Renal cortex interstitium (tissue), 15 donors: ENCODE data around the gene KCTD17. TPM values are rescaled to one million over a fixed set of nuclear protein-coding genes. Genes with fewer than 3 reads are reported as not detected.

ENCODE experiments used
- DNase-seq, 11 donors: peaks; one replicate each; pipeline ENCODE4 v3.0.0-alpha.2; 2013; ENCODE audit warnings: low read depth in 9 of 11, low spot score in 4 of 11; ENCODE audit errors: extremely low read depth in 1 of 11
- long read RNA-seq, 16 experiments: transcript quantifications; one replicate each; lab custom pipeline, GENCODE V29; 2026
- polyA plus RNA-seq, 3 donors: library from polyadenylated mRNA; unstranded; fragments of 120-200 nt; gene quantifications; one replicate each; pipeline ENCODE4 v1.2.1, GENCODE V29; 2013; ENCODE audit not compliant: insufficient read length in 3 of 3

KCTD17 gene
- polyA plus RNA-seq: 10 to 100 TPM; 20.4 to 34.3 (median 30.7) TPM
- long read RNA-seq, donor 1: 0 reads
- long read RNA-seq, donor 2, partial matches to known transcripts: 0 of 3 reads
- long read RNA-seq, donor 2, other reads (novel, unspliced or antisense): 0 of 3 reads
- long read RNA-seq, donor 3, partial matches to known transcripts: 6 of 9 reads
- long read RNA-seq, donor 3, other reads (novel, unspliced or antisense): 0 of 9 reads
- long read RNA-seq, donor 4, partial matches to known transcripts: 0 of 2 reads
- long read RNA-seq, donor 4, other reads (novel, unspliced or antisense): 0 of 2 reads
- long read RNA-seq, donor 5, partial matches to known transcripts: 5 of 11 reads
- long read RNA-seq, donor 5, other reads (novel, unspliced or antisense): 0 of 11 reads
- long read RNA-seq, donor 6, partial matches to known transcripts: 0 of 3 reads
- long read RNA-seq, donor 6, other reads (novel, unspliced or antisense): 0 of 3 reads
- long read RNA-seq, donor 7, partial matches to known transcripts: 6 of 7 reads
- long read RNA-seq, donor 7, other reads (novel, unspliced or antisense): 0 of 7 reads
- long read RNA-seq, donor 8, partial matches to known transcripts: 0 of 8 reads
- long read RNA-seq, donor 8, other reads (novel, unspliced or antisense): 0 of 8 reads
- long read RNA-seq, donor 9, partial matches to known transcripts: 6 of 10 reads
- long read RNA-seq, donor 9, other reads (novel, unspliced or antisense): 0 of 10 reads
- long read RNA-seq, donor 10, partial matches to known transcripts: 0 of 3 reads
- long read RNA-seq, donor 10, other reads (novel, unspliced or antisense): 0 of 3 reads
- long read RNA-seq, donor 11, partial matches to known transcripts: 0 of 4 reads
- long read RNA-seq, donor 11, other reads (novel, unspliced or antisense): 0 of 4 reads
- long read RNA-seq, donor 12: 0 reads
- long read RNA-seq, donor 13, partial matches to known transcripts: 0 of 5 reads
- long read RNA-seq, donor 13, other reads (novel, unspliced or antisense): 0 of 5 reads
- long read RNA-seq, donor 14, partial matches to known transcripts: 0 of 2 reads
- long read RNA-seq, donor 14, other reads (novel, unspliced or antisense): 0 of 2 reads
- long read RNA-seq, donor 15, partial matches to known transcripts: 0 of 3 reads
- long read RNA-seq, donor 15, other reads (novel, unspliced or antisense): 0 of 3 reads
- long read RNA-seq, donor 16, partial matches to known transcripts: 5 of 15 reads
- long read RNA-seq, donor 16, other reads (novel, unspliced or antisense): 0 of 15 reads

- peak in 5 of 11 donors; percentile 46 to 61 (median 51) for DNase-seq
Observed at GRCh38 chr22:37051391-37052385, at the start of gene KCTD17. KCTD17 (plus strand) TSS chr22:37051742; CDS start chr22:37051761, 19 bp downstream.

- DNase-seq: no peak
Observed at GRCh38 chr22:37001826-37002225, 49.7 kb upstream of the KCTD17 start.

- no peak for DNase-seq
Observed at GRCh38 chr22:37002633-37003032, 48.9 kb upstream of the KCTD17 start.

GRCh38 chr22:37007651-37008050 is 43.9 kb upstream of the KCTD17 start:
- DNase-seq: no peak

GRCh38 chr22:37008365-37008764 is 43.2 kb upstream of the KCTD17 start:
- DNase-seq: no peak

- no peak for DNase-seq
Observed at GRCh38 chr22:37009490-37009889, 42.1 kb upstream of the KCTD17 start.

GRCh38 chr22:37010174-37010573 is 41.4 kb upstream of the KCTD17 start:
- DNase-seq: no peak

GRCh38 chr22:37010976-37011375 is 40.6 kb upstream of the KCTD17 start:
- DNase-seq: no peak

GRCh38 chr22:37011472-37011871 is 40.1 kb upstream of the KCTD17 start:
- no peak for DNase-seq

- no peak for DNase-seq
Observed at GRCh38 chr22:37012262-37012904, 39.2 kb upstream of the KCTD17 start.

GRCh38 chr22:37012956-37013355 is 38.6 kb upstream of the KCTD17 start:
- no peak for DNase-seq

GRCh38 chr22:37014415-37014806 is 37.1 kb upstream of the KCTD17 start:
- DNase-seq: no peak

GRCh38 chr22:37014835-37015586 is 36.5 kb upstream of the KCTD17 start:
- no peak for DNase-seq

- no peak for DNase-seq
Observed at GRCh38 chr22:37015587-37015878, 36.0 kb upstream of the KCTD17 start.

GRCh38 chr22:37016134-37016910 is 35.2 kb upstream of the KCTD17 start:
- DNase-seq: no peak

GRCh38 chr22:37017356-37017755 is 34.2 kb upstream of the KCTD17 start:
- no peak for DNase-seq
